NCI-H128 (cell line): ENCODE data around the gene DUS1L.

Experiments
- DNase-seq: peaks from one replicate; lab custom pipeline; 2025; ENCODE audit not compliant: unreplicated experiment; lab: John Stamatoyannopoulos, UW

Gene DUS1L

DNA sequence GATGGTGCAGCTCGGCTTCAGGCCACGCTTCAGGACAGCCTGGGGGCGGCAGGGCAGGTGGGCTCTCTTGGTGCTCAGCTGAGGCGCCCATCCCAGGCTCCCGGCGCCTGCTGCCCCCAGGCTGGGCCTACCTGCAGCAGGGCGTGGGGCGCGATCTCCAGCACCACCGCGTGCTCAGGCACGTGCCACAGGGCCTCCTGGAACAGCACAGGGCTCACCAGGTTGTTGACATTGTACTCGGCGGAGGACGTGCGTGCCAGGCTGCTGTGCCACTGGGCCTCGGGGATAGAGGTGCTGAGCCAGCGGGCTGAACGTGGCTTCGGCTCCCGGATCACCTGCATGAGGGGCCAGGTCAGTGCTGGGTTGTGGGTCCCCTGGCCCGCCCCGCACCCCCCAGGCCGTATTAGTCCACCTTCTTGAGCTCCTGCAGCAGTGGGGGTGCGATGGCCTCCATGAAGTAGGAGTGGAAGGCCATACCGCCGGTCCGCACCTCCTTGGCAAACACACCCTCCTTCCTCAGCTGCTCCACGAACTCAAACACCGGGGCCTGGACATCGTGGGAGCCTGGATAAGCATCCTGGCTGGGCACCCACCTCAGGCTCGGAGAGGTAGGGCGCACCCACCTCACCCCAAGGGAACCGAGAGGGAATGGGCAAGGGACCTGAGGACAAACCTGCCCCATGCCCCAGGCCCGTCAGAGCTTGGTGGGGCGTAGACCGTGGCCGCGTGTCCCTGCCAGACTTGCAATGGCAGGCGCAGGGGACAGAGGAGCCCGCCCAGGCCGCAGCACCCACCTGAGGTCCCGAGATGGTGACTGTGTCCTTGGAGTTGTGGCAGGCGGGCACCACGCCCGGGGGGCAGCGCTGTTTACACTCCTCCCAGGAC lies 23.5 kb upstream of the DUS1L start:
- DNase-seq: no peak

DNA sequence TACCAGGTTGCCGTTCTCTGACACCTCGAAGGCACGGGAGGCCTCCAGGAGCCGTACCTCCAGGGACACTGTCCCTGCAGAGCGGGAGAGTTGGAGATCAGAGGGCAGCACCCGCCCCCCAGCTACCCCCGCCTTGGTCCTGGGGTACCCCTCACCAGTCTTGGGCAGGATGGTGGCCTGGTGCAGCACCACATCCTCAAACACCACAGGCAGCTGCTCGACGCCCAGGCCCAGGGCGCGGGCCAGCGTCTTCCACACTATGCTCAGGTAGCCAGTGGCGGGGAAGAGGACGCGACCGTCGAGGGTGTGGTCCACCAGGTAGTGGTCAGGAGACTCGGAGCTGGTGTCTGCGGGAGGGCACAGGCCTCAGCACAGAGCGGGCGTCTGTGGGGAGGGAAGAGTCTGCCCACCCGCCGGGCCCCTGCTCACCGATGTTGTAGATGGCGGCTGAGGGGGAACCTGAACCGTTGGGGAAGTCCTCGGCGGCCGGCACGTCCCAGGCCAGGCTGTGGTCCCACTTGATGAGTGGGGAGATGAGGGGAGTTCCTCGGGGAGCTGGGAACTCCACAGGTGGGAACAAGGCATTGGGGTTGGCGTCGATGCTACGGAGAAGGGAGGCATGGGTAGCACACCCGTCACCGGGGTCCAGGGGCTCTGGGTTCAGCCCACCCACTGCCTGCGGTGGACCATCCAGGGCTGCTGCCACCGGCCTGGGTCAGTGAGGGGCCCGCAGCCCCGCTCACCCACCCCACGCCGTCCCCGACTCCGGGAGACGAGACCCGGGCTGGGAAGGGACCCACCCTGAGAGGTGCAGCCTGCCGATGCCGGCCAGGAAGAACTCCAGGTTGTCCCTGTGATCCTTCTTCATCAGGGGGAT lies 22.6 kb upstream of the DUS1L start:
- DNase-seq: no peak

GRCh38 chr17:82086941-82087906 lies 21.6 kb upstream of the DUS1L start:
- DNase-seq: no peak

DNA sequence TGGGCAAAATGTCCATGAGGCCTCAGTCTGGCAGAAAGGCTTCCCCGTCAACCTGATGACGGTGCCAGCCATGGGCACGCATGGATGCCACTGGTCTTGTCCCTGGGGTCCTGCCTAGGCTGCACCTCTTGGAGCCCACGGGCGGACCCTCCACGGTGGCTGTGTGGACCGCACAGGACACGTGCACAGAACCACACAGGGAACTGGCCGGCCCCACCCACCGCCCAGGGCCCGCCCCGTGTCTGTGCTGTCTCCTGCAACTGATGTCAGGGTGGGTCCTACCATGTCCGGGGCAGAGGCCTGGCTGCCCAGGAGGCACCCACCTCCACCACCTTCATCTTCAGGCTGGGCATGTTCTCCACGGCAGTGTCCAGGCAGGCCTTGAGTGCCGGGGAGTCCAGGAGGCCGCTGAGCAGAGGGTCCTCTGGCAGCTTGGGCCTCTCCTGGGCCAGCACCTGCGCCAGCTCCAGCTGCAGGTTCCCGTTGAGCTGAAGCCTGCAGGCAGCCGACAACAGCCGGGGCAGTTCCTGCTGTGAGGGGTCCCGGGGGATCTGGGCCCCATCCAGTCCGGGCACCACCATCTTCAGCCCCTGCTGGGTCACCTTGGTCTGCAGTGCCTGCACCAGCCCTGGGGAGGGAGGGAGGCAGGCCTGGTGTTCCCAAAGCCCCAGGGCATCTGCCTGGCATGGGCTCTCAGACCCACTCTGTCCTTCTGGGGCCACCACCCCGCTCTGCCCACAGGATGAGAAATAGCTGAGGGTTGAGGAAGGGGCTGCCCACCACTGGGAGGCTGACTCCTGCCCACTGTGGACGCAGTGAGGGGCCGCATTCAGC lies 20.5 kb upstream of the DUS1L start:
- no peak for DNase-seq

DNA sequence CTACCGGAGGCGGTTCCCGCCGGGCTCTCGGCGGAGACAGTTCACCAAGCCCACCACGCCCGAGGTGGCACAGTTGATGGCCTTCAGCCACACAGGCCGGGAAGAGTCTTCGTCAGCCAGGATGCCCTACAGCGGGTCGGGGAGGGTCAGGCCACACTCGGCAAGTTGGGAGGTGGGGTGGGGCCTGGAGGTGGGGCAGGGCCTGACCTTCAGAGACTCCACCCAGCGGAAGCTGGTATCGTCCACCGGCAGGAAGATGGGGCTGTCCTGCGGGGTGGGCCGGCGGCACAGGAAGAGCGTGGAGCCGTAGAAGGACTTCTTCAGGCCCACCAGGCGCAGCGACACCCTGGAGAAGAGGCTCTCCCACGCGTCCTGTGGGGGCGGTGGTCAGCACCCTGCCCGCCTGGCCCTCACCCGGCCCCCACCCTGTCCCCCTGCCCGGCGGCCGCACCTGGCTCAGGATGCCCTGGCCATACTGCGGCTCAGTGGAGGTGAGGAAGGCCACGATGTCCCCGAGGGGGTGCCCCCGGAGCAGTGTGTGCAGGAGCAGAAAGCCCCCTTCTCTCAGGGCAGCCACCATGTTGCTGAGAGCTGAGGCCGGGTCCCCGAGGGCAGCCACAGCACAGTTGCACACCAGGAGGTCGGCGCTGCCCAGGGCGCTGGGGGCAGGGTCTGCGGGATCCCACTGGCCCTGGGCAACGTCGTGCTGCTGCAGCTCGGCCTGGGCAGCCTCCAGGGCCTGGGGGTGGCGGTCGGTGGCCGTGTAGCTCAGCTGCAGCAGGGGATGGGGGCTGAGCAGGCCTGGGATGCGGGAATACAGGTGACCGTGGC lies 19.6 kb upstream of the DUS1L start:
- no peak for DNase-seq

DNA sequence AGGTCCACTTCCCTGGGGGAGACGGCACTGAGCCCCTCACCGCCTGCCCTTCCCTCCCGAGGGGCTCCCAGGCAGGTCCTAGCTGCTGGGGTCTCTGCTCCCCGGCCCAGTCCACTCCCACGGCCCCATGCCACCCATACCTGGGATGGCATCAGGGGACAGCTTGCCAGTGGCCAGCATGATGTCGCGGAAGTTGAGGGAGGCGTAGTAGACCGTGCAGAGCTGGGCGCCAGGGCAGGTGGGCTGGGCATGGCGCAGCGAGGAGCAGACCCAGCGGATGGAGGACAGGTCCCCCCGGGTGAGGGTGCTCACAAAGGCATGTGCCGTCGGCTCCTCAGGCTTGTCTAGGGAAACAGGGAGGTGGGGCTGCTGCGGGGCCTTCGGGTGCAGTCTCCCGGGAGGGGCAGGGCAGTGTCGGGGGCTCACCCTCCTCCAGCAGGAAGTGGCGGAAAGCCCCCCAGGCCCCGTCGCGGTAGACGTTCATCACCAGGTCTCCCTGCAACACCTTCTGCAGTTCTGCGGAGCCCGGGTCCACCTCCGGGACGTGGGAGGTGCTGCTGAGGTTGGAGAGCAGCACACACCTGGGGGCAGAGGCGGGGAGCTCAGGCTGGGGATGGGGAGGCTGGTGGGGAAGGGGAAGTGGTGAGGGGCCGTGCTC lies 18.9 kb upstream of the DUS1L start:
- no peak for DNase-seq

DNA sequence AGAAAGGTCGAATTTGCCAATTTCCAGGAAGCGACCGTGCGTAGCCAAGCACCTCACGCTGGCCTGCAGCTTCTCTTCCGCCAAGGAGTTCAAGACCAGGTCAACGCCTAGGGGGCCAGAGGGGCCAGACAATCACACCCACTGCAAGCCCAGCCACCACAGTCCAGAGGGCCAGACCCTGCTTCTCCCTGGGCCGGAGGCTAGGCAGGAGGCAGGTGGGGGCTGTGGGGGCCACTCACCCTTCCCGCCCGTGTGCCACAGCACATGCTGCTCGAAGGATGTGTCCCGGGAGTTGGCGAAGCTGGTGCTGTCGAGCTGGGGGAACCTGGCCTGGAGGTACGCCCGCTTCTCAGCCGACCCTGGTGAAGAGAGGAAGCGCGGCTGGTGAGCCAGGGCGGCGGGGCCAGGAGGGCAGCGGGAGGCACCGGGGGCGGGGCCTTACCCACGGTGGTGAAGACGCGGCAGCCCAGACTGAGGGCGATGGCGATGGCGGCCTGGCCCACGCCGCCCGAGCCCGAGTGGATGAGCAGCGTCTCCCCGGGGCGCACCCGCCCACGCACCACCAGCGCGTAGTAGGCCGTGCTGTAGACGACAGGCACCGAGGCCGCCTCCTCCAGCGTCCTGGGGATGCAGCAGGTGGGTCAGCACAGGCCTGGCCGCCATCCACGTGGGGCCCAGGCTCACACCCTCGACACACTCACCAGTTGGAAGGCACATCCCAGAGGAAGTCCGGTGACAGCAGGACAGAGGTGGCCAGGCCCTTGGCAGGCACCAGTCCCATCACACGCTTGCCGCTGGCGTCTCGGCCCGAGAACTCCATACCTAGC lies 18.1 kb upstream of the DUS1L start:
- no peak for DNase-seq

- DNase-seq: no peak
Measured at GRCh38 chr17:82083009-82083408, 17.4 kb upstream of the DUS1L start.

GRCh38 chr17:82082456-82082855 lies 16.9 kb upstream of the DUS1L start:
- no peak for DNase-seq

GRCh38 chr17:82081966-82082365 lies 16.4 kb upstream of the DUS1L start:
- no peak for DNase-seq

- no peak for DNase-seq
Measured at GRCh38 chr17:82081546-82081945, 15.9 kb upstream of the DUS1L start.

GRCh38 chr17:82080789-82081464 lies 15.3 kb upstream of the DUS1L start:
- DNase-seq: no peak

DNA sequence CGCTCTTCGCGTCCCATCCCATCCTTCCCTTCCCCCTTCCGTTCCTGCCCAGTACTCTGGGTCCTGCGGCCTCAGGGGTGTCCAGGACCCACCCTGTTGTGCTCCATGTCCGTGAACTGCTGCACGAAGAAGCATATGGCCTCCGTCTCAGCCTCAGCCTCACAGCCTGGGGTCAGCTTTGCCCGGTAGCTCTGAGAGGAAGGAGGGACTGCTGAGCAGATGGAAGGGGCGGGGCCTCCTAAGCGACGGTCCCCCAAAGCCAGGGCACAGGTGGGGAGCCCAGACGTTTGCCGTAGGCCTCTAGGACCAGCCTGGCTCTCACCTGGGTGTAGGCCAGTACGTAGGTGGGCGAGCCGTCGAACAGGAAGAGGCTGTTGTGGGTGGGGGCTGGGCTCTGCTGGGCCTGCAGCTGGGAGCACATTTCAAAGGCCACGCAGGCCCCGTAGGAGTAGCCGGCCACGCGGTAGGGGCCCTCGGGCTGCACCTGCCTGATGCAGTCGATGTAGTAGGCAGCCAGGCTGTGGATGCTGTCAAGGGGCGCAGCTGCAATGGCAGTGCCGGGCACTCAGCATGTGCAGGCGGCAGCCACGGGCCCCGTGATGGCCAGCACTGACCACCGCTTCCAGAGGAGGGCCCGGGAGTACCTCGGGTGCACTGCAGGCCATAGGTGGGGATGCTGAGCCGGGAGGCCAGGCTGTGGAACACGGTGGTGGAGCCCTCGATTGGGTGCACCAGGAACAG lies 14.6 kb upstream of the DUS1L start:
- no peak for DNase-seq

DNA sequence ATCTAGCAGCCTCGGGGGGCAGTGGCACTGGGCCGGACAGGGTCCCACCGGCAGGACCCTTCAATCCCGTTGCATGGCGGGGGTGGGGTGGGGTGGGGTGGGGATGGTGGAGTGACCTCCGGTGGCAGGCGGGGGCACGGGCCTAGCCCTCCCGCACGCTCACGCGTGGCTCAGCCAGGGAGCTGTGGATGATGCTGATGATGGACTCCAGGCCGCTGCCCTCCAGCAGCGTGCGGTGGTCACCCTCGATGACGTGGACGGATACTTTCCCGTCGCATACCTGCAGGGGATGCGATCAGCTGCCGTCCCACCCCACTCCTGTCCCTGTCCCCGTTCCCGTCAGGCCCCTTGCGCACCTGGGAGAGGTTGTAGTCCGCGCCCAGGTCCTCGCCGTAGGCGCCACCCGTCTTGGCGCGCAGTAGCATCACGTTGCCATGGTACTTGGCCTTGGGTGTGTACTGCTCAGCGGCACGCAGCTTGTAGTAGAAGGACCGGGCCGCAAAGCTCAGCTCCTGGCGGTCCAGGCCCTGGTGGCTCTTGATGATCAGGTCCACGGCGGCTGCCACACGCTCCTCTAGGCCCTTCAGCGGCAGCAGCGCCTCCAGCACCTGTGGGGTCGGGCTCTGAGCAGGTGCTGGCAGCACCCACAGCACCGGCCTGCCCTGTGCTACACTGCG lies 13.5 kb upstream of the DUS1L start:
- no peak for DNase-seq

- no peak for DNase-seq
Measured at GRCh38 chr17:82078433-82078832, 12.8 kb upstream of the DUS1L start.
